ELF-1 (cell line): ENCODE data around the gene ATG13.

ENCODE experiments used
- DNase-seq: peaks from one replicate; pipeline ENCODE4 v3.0.0-alpha.2; 2016; ENCODE audit warnings: low read depth, low spot score

Gene ATG13

GRCh38 chr11:46722566-46723358 is 105.4 kb downstream of the ATG13 start:
- DNase-seq, result no peak

DNA sequence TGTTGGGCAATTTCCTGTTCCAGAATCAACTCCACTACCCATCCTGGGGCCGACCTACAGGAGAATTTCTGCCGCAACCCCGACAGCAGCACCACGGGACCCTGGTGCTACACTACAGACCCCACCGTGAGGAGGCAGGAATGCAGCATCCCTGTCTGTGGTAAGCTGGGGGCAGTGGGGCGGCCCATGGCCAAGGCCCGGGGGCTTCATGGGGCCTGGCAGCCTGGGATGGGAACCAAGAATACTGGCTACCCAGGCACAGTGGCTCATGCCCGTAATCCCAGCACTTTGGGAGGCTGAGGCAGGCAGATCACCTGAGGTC is 106.0 kb downstream of the ATG13 start:
- DNase-seq, result no peak

DNA sequence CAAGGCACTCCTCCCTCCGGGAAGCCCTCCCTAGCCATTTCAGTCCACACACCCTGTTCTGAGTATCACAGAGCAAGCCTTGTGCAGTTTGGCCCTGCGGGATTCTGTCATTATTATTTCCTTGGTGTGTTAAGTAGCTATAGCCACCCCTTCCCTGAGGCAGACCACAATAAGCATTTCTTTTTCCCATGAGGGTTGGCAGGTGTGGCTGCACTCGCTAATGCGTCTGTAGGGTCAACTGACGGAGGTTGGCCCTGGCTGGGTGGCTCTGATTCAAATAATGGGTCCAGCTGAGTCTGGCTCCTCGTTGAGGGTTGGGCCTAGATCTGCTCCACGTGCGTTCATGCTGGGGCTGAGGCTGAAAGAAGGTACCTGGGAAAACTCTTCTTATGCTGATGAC is 106.7 kb downstream of the ATG13 start:
- peak; percentile 49 for DNase-seq
